Activated CD8-positive, alpha-beta memory T cell treated with anti-CD3 and anti-CD28 coated beads, Interleukin-2, amount 50 U/mL, for 1 hour (primary cell): Measurements from ENCODE around the gene ZNF497.
"Not testable (repeated sequence)": the region's sequence is repeated elsewhere in the genome, so short reads cannot be mapped to it uniquely, and the experiment has no call there.

ENCODE experiments used
- DNase-seq: peaks from one replicate; pipeline ENCODE4 v3.0.0-alpha.2; 2020; ENCODE audit errors: extremely low read depth

Gene ZNF497

DNA sequence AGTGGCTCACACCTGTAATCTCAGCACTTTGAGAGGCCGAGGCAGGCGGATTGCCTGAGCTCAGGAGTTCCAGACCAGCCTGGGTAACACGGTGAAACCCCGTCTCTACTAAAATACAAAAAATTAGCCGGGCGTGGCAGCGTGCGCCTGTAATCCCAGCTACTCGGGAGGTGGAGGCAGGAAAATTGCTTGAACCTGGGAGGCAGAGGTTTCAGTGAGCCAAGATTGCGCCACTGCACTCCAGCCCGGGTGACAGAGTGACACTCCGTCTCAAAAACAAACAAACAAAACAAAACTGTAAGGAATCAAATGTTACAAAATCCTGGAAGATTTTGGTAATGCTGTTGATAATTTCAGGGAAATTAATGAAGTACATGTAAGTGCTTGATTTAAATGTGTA lies 14.5 kb downstream of the ZNF497 start:
- not testable (repeated sequence) for DNase-seq

DNA sequence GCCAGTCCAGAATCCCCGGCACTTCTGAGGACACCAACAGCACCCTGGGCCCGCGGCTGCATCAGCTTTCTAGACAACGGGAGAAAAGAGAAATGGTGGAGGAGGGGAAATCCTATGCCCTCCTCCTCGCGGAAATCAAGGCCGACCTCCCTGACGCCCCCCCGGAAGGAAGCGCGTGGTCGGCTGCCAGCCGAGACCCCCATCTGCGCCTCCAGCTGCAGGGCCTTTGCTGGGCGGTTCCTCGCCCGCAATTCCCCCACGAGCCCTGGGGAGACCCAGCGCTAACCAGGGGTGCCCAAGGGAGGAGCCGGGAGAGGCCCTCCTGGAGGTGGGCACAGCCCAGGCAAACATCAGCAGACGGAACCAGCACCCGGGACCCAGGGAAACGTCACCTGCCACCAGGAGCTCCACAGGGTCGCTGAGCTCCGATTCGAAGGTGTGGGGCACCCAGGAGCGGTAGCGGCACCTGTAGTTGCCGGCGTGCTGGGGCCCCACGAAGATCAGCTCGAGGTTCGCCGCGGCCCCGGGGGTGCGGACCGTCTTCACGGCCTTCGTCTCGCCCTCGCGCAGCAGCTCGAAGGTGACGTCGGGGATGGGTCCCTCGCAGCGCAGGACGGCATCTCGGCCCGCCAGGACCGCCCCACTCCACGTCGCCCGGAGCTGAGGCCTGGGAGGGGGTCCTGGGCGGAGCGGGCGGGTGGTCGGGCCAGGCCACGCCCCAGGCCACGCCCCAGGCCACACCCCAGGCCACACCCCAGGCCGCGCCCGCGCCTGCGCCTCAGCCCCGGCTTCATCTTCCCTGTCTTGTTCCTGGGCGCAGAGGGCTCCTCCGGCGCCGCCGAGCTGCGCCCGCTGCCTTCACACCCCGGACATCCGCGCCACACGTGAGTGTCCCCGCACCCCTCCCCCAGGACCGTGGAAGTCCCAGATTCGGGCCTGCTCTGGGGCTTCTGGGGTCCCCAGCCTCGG lies 15.3 kb downstream of the ZNF497 start:
- peak; percentile 43 for DNase-seq

DNA sequence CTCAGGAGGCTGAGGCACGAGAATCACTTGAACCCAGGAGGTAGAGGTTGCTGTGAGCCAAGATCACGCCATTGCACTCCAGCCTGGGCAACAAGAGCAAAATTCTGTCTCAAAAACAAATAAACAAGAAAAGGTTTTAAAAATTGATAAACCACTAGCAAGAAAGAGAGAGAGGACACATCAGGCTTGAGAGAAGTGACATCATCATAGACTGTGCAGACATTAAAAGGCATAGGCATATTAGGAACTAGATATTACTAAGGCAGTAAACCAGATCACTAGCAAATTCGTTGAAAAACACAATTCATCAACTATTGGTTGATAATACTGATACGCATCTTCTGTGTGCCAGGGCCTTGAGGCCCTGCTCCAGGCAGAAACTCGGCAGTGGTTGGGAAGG lies 17.0 kb downstream of the ZNF497 start:
- no peak for DNase-seq

DNA sequence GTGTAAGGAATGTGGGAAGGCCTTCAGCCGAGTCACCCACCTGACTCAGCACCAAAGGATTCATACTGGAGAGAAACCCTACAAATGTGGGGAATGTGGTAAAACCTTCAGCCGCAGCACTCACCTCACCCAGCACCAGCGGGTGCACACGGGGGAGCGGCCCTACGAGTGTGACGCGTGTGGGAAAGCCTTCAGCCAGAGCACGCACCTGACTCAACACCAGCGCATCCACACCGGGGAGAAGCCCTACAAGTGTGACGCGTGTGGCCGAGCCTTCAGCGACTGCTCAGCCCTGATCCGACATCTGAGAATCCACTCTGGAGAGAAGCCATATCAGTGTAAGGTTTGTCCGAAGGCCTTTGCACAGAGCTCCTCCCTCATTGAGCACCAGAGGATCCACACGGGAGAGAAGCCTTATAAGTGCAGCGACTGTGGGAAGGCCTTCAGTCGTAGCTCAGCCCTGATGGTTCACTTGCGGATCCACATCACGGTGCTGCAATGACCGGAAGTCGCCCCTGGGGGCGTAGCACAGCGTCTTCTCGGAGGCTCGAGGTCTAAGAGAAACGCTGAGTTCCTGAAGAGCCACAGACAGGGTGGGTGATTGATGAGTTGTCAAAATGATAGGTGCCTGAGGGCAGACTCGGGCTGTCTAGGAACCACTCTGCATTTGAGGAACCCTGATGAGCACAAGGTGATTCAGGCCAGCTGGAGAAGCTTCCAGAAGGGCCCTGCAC lies 23.6 kb downstream of the ZNF497 start:
- no peak for DNase-seq

DNA sequence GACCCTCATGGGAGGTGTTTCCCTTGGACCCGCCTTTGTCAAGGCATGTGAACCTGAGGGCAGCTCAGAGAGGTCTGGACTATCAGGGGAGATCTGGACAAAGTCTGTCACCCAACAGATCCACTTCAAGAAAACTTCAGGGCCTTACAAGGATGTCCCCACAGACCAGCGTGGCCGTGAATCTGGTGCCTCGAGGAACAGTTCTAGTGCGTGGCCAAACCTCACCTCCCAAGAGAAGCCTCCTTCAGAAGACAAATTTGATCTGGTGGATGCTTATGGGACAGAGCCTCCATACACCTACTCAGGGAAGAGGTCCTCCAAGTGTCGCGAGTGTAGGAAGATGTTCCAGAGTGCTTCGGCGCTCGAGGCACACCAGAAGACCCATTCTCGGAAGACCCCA lies 24.2 kb downstream of the ZNF497 start:
- DNase-seq: no peak

DNA sequence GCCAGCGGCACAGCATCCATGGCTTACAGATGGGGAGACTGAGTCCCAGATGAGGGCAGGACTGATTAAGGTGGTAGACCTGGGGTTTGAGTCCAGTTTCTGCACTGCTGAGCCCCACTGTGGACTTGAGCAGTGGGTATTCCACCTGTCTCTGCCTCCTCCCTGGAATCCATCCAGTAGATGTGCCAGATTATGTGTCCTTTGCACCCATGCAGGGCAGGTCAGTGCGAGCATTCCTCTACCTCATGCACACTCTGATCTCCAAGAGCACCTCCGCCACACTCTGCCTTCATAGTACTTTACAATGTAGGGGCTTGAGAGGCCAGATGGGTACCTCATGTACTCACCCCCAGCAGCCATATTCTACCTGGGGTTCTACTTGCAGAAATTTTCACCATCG lies 25.7 kb downstream of the ZNF497 start:
- DNase-seq: no peak

DNA sequence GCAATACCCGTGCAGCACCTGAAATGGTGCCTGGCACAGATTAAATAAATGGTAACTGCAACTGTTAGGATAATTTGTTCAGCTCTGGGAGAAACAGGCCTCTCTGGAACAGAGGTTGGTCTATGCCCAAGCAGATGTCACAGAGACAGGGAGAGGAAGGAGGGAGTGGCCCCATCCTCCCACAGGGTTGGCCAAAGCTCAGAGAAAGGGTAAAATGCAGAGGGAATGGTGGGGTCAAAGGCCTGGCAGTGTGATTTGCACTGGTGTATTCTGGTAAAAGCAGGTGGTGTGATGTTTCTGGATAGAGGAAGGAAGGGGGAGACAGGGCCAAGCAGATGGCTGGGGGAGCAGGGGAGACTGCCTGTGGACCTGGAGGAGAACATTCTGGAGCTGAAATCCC lies 26.3 kb downstream of the ZNF497 start:
- no peak for DNase-seq

DNA sequence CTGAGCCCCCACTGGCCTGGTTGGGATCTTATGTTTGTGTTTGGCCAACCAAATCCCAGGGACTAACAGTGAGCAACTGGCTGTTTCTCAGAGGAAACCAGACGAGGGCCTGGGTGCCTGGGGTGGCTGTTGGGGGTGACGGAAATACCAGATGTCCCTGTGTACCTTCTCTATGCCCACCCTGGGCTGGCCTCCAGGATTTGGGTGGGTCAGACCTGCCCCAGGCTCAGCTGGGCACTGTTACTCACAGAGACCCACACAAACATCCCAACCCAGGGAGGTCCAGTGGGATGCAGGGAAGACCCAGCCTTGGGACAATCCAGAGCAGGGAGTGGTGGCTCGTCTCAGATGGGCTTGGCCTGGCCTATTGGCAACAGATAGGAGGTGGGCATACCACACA lies 26.9 kb downstream of the ZNF497 start:
- DNase-seq: no peak

DNA sequence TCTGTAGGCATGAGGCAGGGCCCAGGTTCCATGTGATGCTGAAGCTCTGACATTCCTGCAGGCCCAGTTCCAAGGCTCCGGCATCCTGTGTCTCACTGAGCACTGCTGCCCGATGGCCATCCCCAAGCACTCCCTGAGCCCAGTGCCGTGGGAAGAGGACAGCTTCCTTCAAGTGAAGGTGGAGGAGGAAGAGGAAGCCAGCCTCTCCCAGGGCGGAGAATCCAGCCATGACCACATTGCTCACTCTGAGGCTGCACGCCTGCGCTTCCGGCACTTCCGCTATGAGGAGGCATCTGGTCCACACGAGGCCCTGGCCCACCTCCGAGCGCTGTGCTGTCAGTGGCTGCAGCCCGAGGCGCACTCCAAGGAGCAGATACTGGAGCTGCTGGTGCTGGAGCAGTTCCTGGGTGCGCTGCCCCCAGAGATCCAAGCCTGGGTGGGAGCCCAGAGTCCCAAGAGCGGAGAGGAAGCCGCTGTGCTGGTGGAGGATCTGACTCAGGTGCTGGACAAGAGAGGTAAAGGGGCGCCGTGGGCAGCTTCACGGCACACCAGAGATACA lies 27.8 kb downstream of the ZNF497 start:
- no peak for DNase-seq

DNA sequence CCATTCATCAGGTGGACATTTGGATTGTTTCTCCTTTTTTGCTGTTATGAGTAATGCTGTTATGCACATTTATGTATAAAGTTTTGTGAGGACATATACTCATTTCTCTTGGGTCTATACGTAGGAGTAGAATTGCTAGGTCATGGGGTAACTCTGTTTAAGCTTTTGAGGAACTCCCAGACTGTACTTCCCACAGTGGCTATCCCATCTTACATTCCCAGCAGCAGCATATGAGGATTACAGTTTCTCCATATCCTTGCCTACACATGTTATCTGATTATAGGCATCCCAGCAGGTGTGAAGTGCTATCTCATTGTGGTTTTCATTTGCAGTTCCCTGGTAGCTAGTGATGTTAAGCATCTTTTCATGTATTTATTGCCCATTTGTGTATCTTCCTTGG lies 29.9 kb downstream of the ZNF497 start:
- no peak for DNase-seq

DNA sequence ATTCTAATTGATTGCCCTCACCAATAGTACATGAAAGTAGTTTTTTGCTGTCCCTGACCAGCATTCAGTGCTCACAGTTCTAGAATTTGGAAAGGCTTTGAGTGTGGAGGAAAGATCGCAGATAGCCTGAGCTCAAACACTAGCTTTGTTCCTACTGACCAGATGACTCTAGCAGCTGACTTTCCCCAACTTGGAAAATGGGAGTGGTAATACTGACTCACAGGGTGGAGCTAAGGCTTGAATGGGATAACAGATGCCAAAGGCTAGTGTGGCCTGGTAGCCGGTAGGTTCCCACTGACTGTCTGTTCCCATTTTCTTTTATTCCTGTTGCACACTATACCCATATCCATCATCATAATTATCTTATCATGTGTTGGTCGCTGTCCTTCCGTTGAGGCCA lies 32.1 kb downstream of the ZNF497 start:
- no peak for DNase-seq

DNA sequence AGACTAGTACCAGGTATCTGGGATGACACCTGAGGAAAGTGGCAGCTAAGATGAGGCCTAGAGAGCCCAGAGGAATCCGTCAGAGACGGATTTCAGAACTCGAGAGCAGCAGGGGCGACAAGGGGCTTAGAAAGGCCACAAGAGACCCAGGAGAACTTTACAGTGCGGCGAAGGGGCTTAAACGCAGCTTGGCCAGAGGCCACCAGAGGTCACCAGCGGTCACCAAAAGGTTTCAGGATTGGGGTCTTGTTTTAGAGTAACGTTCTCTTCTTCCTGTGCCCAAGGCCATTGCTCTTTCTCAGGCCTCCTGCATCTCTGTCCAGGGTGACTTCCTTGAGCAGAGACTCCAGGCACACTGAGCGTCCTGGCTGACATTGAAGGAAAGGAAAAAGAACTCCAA lies 33.6 kb downstream of the ZNF497 start:
- no peak for DNase-seq

DNA sequence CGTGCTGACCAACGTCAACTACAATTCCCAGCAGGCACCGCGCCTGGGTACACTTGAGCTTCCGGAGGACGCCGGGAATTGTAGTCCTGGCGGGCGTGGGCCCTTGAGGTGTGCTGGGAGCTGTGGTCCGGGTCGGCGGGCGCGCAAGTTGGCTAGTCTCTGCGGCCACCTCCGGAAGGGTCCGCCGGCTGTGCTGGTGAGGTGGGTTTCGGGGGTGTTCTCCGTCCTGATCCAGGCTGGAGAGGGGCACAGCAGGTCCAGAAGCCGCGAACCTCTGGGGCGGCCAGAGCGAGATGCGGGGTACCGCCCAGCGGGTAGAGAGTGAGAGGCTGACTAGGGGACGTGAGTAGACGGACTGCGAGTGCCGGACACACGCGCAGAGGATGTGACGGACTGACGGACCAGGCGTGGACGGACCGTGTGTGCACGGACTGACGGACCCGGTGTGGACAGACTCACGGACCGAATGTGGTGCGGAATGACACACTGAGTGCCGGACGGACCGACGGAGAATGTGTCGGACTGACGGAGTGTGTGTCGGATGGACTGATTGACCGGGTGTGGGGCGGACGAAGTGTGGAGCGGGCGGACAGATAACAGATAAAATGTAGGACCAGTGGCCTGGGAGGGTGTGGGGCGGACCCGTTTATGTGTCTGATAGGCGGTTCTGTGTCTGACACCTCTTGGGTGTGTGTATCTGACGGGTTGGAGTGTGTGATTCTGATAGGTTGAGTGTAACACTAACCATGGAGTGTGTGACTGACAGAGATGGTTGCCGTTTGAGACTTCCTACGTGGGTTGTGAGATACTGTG lies 35.4 kb downstream of the ZNF497 start, which contains the start of gene ZSCAN22:
TSS of gene ZSCAN22 (plus strand) at position 81 of the 813 bp plus-strand sequence. CDS start 7,809 bp downstream, outside the sequence.
- peak; percentile 74 for DNase-seq

DNA sequence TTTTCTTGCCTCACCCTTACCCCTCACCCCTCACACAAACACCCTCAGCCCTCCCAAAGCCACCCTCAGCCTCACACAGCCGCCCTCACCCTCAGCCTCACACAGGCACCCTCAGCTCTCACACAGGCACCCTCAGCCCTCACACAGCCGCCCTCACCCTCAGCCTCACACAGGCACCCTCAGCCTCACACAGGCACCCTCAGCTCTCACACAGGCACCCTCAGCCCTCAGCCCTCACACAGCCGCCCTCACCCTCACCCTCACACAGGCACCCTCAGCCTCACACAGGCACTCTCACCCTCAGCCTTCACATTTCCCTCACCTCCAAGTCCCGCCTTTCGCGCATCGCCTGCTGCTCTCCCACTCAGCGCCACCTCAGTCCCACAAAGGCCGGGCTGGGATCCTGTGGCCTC lies 36.0 kb downstream of the ZNF497 start:
- DNase-seq: no peak

DNA sequence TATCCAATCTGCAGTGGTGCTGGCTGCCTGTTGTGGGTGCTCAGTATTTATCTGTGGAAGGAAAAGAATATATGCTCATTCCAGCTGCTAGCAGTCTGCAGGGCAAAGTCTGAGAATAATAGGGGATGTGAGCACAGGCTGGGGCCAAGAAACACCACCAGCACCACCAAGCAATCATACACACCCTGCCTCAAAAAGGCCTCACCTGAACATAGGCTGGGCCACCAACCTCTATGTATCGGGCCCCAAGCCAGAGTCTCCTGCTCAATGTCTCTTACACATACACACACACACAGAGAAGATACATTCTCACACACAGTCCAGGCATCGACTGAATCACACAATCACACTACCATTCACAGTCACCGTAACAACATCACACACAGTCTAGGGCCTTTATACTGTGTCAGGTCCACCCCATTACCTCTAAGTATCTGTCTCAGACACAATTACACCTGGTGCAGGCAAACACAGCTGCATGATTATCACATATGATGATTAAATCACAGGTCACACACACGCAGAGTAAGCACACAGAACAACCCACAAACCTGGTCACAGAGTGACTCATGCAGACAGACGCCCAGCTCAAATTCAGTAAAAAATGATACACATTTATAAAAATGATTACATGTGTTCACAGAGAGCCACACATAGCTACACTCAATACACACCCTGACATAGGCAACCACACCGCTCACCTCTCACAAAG lies 37.1 kb downstream of the ZNF497 start:
- DNase-seq: no peak

DNA sequence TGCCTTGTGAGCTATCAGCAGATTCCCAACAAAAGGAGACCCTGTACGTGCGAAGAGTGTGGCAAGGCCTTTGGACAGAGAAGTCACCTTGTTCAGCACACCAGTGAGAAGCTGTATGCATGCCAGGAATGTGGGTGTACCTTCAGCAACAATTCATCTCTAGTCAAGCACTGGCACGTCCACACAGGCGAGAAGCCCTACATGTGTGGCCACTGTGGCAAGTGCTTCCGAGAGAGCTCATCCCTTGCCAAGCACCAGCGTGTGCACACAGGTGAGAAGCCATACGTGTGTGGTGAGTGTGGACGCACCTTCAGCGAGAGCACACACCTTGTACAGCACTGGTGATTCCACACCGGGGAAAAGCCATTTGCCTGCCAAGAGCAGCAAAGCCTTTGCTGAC lies 43.3 kb downstream of the ZNF497 start:
- no peak for DNase-seq

DNA sequence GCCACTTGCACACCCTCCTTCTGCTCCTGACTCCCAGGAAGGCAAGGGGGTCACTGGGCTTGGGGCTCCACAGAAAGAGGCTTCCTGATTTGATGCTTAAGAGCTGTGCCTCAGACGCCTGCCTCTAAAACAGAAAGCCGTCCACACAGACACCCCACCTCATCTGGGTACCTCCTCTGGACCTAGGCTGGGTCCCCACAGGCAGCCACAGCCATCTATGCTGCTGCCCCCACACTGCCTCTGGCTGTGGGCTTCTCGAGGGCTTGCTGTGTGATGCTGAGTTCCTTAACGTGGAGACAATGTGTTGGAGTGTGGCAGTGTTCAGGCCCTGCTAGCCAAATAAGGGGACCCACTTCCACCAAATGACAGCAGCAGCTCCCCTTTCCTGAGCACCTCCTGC lies 44.3 kb downstream of the ZNF497 start:
- DNase-seq: no peak

DNA sequence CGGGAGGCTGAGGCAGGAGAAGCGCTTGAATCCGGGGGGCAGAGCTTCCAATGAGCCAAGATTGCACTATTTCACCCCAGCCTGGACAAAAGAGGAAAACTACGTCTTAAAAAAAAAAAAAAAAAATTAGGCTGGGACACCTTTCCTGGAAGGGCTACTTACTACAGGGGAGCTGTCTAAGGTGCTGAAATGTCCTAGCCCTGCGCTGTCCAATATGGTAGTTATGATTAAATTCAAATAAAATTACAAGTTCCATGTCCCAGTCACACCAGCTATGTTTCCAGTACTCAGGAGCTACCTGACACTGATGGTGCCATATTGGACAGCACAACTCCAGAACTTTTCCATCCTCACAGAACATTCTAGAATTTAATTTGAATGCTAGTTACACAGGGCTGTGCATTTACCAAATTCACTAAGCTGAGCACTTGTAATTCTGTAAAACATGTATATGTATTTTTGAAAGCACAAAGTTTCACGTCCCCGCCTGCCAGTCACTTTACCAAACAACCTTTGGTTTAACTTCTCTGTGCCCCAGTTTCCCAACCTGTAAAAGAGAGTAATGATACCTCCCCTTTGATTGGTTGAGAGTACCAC lies 45.0 kb downstream of the ZNF497 start:
- DNase-seq: no peak

DNA sequence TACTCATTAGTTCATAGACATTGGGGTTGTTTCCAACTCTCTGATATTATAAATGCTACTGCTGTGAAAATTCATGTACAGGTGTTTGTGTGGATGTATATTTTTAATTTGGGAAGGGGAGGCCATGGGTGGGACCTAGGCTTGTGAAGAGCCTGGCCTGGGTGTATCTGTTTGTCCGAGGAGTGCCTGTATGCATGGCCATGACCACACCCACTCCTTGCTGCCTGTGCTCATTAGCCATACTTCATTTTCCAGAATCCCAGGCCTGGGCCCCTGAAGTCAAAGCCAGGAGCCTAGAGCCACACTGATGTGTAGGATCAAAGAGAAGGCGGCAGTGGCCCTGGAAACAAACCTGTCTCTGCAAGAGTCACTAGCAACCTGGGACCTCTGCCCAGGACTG lies 47.0 kb downstream of the ZNF497 start:
- DNase-seq: no peak

DNA sequence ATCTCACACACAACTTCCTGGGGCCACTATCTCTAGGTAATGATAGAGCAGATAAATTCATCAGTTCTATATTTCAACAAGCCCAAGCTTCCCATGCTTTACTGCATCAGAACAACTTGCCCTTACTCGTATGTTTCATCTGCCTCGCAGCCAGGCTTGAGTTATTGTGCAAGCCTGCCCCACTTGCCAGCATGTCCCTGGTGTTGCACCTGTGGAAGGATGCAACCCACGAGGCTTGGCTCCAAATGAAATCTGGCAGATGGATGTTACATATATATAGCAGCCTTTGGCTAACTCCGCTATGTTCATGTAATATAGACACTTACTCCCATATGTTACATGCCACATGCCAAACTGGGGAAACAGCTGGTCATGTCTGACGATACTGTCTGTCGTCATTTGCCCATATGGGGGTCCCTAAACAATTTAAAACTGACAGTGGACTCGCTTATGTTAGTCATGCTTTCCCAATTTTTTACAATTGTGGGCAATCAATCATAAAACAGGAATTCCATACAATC lies 51.1 kb downstream of the ZNF497 start:
- DNase-seq: no peak
